ENCODE data around the gene PCSK6.

- TF ChIP-seq, protein P1, sequence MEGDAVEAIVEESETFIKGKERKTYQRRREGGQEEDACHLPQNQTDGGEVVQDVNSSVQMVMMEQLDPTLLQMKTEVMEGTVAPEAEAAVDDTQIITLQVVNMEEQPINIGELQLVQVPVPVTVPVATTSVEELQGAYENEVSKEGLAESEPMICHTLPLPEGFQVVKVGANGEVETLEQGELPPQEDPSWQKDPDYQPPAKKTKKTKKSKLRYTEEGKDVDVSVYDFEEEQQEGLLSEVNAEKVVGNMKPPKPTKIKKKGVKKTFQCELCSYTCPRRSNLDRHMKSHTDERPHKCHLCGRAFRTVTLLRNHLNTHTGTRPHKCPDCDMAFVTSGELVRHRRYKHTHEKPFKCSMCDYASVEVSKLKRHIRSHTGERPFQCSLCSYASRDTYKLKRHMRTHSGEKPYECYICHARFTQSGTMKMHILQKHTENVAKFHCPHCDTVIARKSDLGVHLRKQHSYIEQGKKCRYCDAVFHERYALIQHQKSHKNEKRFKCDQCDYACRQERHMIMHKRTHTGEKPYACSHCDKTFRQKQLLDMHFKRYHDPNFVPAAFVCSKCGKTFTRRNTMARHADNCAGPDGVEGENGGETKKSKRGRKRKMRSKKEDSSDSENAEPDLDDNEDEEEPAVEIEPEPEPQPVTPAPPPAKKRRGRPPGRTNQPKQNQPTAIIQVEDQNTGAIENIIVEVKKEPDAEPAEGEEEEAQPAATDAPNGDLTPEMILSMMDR (IDR thresholded peaks at IDR 0.05; ENCODE audit: insufficient read depth, low read depth, low read length), result no peak
- TF ChIP-seq EZH2 (IDR thresholded peaks at IDR 0.05; ENCODE audit: insufficient read depth, low read length), result no peak
Observed at GRCh38 chr15:101538177-101538576, 48.7 kb upstream of the PCSK6 start.
